ENCODE measurements around the gene C10orf90.

C10orf90 gene

GRCh38 chr10:126569513-126570244, 100.8 kb downstream of the C10orf90 start:
- no peak for TF ChIP-seq CTCF (IDR thresholded peaks at IDR 0.05; ENCODE audit: borderline replicate concordance, control extremely low read depth, extremely low read depth, insufficient read depth, missing control alignments)
- DNase-seq (ENCODE audit: low spot score), result no peak
- in situ Hi-C loops (cut with MboI; ENCODE audit: low sequenced_read_pairs, unreplicated experiment), result no loop called here

GRCh38 chr10:126568809-126569385, 101.6 kb downstream of the C10orf90 start:
- no peak for TF ChIP-seq CTCF (IDR thresholded peaks at IDR 0.05; ENCODE audit: borderline replicate concordance, control extremely low read depth, extremely low read depth, insufficient read depth, missing control alignments)
- in situ Hi-C loops (cut with MboI; ENCODE audit: low sequenced_read_pairs, unreplicated experiment), result no loop called here
- no peak for DNase-seq (ENCODE audit: low spot score)

- no peak for TF ChIP-seq CTCF (IDR thresholded peaks at IDR 0.05; ENCODE audit: borderline replicate concordance, control extremely low read depth, extremely low read depth, insufficient read depth, missing control alignments)
- DNase-seq (ENCODE audit: low spot score), result no peak
- in situ Hi-C loops (cut with MboI; ENCODE audit: low sequenced_read_pairs, unreplicated experiment), result no loop called here
Measured at GRCh38 chr10:126565871-126566270, 104.6 kb downstream of the C10orf90 start.

- DNase-seq (ENCODE audit: low spot score), result no peak
- no peak for TF ChIP-seq CTCF (IDR thresholded peaks at IDR 0.05; ENCODE audit: borderline replicate concordance, control extremely low read depth, extremely low read depth, insufficient read depth, missing control alignments)
- in situ Hi-C loops (cut with MboI; ENCODE audit: low sequenced_read_pairs, unreplicated experiment), result no loop called here
Measured at GRCh38 chr10:126565441-126565840, 105.1 kb downstream of the C10orf90 start.

- TF ChIP-seq CTCF (IDR thresholded peaks at IDR 0.05; ENCODE audit: borderline replicate concordance, control extremely low read depth, extremely low read depth, insufficient read depth, missing control alignments), result no peak
- in situ Hi-C loops (cut with MboI; ENCODE audit: low sequenced_read_pairs, unreplicated experiment), result no loop called here
- no peak for DNase-seq (ENCODE audit: low spot score)
Measured at GRCh38 chr10:126564326-126564888, 106.1 kb downstream of the C10orf90 start.

GRCh38 chr10:126563361-126563760, 107.1 kb downstream of the C10orf90 start:
- no peak for DNase-seq (ENCODE audit: low spot score)
- TF ChIP-seq CTCF (IDR thresholded peaks at IDR 0.05; ENCODE audit: borderline replicate concordance, control extremely low read depth, extremely low read depth, insufficient read depth, missing control alignments), result no peak
- in situ Hi-C loops (cut with MboI; ENCODE audit: low sequenced_read_pairs, unreplicated experiment), result no loop called here
